Calu3 (cell line): ENCODE data around the gene OR8K5. TPM values are rescaled to one million over a fixed set of nuclear protein-coding genes. Genes with fewer than 3 reads are reported as not detected.

Experiments used
- BruUV-seq: library from RNA; stranded (reverse); fragments of 400-500 nt; replicated peaks from 2 replicates; lab custom pipeline; 2021; lab: Mats Ljungman, UMichigan
- CTCF ChIA-PET: fragments of 300-600 bp; sonication (Branson Sonifier 250); formaldehyde crosslinking; loops from one replicate; lab custom pipeline; 2022; ENCODE audit warnings: antibody characterized with exemption; lab: Charles Lee
- DNase-seq: peaks from one replicate; pipeline ENCODE4 v3.0.0; 2022
- H3K27ac Mint-ChIP-seq: one replicate; pipeline ENCODE4 v1.8.0; 2022; ENCODE audit warnings: mixed read lengths; ENCODE audit not compliant: unreplicated experiment
- H3K27me3 Mint-ChIP-seq: one replicate; pipeline ENCODE4 v1.8.0; 2022; ENCODE audit warnings: mixed read lengths; ENCODE audit not compliant: unreplicated experiment
- H3K36me3 Mint-ChIP-seq: one replicate; pipeline ENCODE4 v1.8.0; 2022; ENCODE audit warnings: mild to moderate bottlenecking, moderate library complexity, mixed read lengths; ENCODE audit not compliant: insufficient read depth, unreplicated experiment
- H3K4me1 Mint-ChIP-seq: one replicate; pipeline ENCODE4 v1.8.0; 2022; ENCODE audit warnings: mild to moderate bottlenecking, low read depth, mixed read lengths; ENCODE audit not compliant: unreplicated experiment
- H3K4me3 Mint-ChIP-seq: one replicate; pipeline ENCODE4 v1.8.0; 2022; ENCODE audit warnings: mild to moderate bottlenecking, low read depth, moderate library complexity, mixed read lengths; ENCODE audit not compliant: unreplicated experiment
- H3K9me3 Mint-ChIP-seq: one replicate; pipeline ENCODE4 v1.8.0; 2022; ENCODE audit warnings: low read depth, mixed read lengths; ENCODE audit not compliant: unreplicated experiment
- intact Hi-C: fragments of 100-400 bp; cut with micrococcal nuclease; formaldehyde crosslinking; loops from one replicate; pipeline ENCODE4 v1.10.0; 2022; ENCODE audit not compliant: unreplicated experiment
- total RNA-seq: library from RNA; stranded (reverse); gene quantifications from 2 replicates; pipeline ENCODE4 v1.2.3, GENCODE V29; 2022
- TF ChIP-seq, protein P1 (sequence below): fragments of 200-600 bp; IDR thresholded peaks from one replicate; pipeline ENCODE4 v1.8.0; 2022; ENCODE audit warnings: antibody characterized with exemption; ENCODE audit not compliant: unreplicated experiment

Gene OR8K5
- total RNA-seq, 1 experiment from 2014 or later, result not detected

DNA sequence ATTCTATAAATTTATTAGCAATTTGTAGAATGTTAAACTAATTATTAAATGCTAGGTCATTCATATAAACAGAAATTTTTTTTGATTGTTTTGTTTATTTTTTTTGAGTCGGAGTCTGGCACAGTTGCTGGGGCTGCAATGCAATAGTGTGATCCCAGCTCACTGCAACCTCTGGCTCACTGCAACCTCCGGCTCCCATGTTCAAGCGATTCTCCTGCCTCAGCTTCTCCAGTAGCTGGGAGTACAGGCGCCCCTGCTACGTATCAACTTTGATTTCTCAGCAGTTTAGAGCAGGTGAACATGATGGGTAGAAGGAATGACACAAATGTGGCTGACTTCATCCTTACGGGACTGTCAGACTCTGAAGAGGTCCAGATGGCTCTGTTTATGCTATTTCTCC lies 38.0 kb downstream of the OR8K5 start, which contains the start of gene OR8H3:
OR8H3 (plus strand) TSS at position 301 of the 400 bp plus-strand sequence; CDS start at position 301, 0 bp downstream.
- Mint-ChIP-seq H3K27ac (no peak within 1 kb of the TSS), H3K4me1 (no peaks in the 10 kb centered on the region), H3K36me3 (no peaks in the 10 kb centered on the region)

More for the DNA sequence above, 38.0 kb downstream of the OR8K5 start, which contains the start of gene OR8H3:
- intact Hi-C loops, result no loop called here
- no TSS peak for BruUV-seq
- Mint-ChIP-seq H3K4me3 (no peak within 1 kb of the TSS), H3K27me3 (no peaks in the 10 kb centered on the region), H3K9me3 (peaks cover 8% of the 10 kb centered on the region)
- no peak for DNase-seq
- CTCF ChIA-PET, result no interaction called here
- TF ChIP-seq, protein P1, sequence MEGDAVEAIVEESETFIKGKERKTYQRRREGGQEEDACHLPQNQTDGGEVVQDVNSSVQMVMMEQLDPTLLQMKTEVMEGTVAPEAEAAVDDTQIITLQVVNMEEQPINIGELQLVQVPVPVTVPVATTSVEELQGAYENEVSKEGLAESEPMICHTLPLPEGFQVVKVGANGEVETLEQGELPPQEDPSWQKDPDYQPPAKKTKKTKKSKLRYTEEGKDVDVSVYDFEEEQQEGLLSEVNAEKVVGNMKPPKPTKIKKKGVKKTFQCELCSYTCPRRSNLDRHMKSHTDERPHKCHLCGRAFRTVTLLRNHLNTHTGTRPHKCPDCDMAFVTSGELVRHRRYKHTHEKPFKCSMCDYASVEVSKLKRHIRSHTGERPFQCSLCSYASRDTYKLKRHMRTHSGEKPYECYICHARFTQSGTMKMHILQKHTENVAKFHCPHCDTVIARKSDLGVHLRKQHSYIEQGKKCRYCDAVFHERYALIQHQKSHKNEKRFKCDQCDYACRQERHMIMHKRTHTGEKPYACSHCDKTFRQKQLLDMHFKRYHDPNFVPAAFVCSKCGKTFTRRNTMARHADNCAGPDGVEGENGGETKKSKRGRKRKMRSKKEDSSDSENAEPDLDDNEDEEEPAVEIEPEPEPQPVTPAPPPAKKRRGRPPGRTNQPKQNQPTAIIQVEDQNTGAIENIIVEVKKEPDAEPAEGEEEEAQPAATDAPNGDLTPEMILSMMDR, result no peak

Other genes starting within 250 kb of the OR8K5 start
- not detected in 2 replicates for gene OR5W2, start 245.7 kb downstream of the OR8K5 start, total RNA-seq
- gene OR5I1, start 223.9 kb downstream of the OR8K5 start, total RNA-seq, result not detected in 2 replicates
- gene OR10AG1, start 190.4 kb downstream of the OR8K5 start, total RNA-seq, result not detected in 2 replicates
- gene OR5F1, start 165.7 kb downstream of the OR8K5 start, total RNA-seq, result not detected in 2 replicates
- not detected in 2 replicates for gene OR5AS1, start 132.7 kb downstream of the OR8K5 start, total RNA-seq
- not detected in 2 replicates for gene OR8I2, start 67.0 kb downstream of the OR8K5 start, total RNA-seq
- not detected in 2 replicates for gene OR8H2, start 56.6 kb downstream of the OR8K5 start, total RNA-seq
- gene OR8H3, start 37.9 kb downstream of the OR8K5 start, total RNA-seq, result not detected in 2 replicates
- not detected in 2 replicates for gene OR8J3, start 20.1 kb downstream of the OR8K5 start, total RNA-seq
- gene OR5J2, start 16.3 kb upstream of the OR8K5 start, total RNA-seq, result not detected in 2 replicates
- not detected in 2 replicates for gene OR5T2, start 73.9 kb upstream of the OR8K5 start, total RNA-seq
- gene OR5T3, start 91.9 kb upstream of the OR8K5 start, total RNA-seq, result not detected in 2 replicates
- gene OR5T1, start 113.8 kb upstream of the OR8K5 start, total RNA-seq, result not detected in 2 replicates
- not detected in 2 replicates for gene OR8H1, start 131.9 kb upstream of the OR8K5 start, total RNA-seq
- gene OR8K3, start 154.8 kb upstream of the OR8K5 start, total RNA-seq, result not detected in 2 replicates
- not detected in 2 replicates for gene OR8K1, start 185.7 kb upstream of the OR8K5 start, total RNA-seq
- not detected in 2 replicates for gene OR8J1, start 194.0 kb upstream of the OR8K5 start, total RNA-seq
- not detected in 2 replicates for gene OR8U1, start 215.3 kb upstream of the OR8K5 start, total RNA-seq